WTC11 (cell line): ENCODE data around the gene VPS52. TPM values are rescaled to one million over a fixed set of nuclear protein-coding genes. Genes with fewer than 3 reads are reported as not detected.

Source experiments
- ATAC-seq: fragments of 200-7000 bp; cut with Tn5 transposase; 2 replicates; pipeline ENCODE4 v1.10.0; 2021; ENCODE audit warnings: mild to moderate bottlenecking, moderate library complexity
- CTCF ChIA-PET: fragments of 300-600 bp; sonication (Branson Sonifier 250); formaldehyde crosslinking; loops from one replicate; lab custom pipeline; 2021; ENCODE audit warnings: antibody characterized with exemption; lab: Charles Lee
- POLR2A ChIA-PET: fragments of 350-600 bp; sonication (Branson Sonifier 250); formaldehyde crosslinking; loops from one replicate; lab custom pipeline; 2021; ENCODE audit warnings: antibody characterized with exemption; lab: Charles Lee
- DNase-seq: peaks from one replicate; pipeline ENCODE4 v3.0.0; 2021; ENCODE audit warnings: low spot score
- H3K27ac Mint-ChIP-seq: 2 replicates; pipeline ENCODE4 v1.8.0; 2021; ENCODE audit warnings: mixed read lengths
- H3K27me3 Mint-ChIP-seq: 2 replicates; pipeline ENCODE4 v1.8.0; 2021; ENCODE audit warnings: low read depth, mild to moderate bottlenecking, moderate library complexity, mixed read lengths
- H3K36me3 Mint-ChIP-seq: 2 replicates; pipeline ENCODE4 v1.8.0; 2021; ENCODE audit warnings: mixed read lengths
- H3K4me1 Mint-ChIP-seq: 2 replicates; pipeline ENCODE4 v1.8.0; 2022; ENCODE audit warnings: mixed read lengths
- H3K4me3 Mint-ChIP-seq: 2 replicates; pipeline ENCODE4 v1.8.0; 2021; ENCODE audit warnings: mild to moderate bottlenecking, moderate library complexity, mixed read lengths
- H3K9me3 Mint-ChIP-seq: 2 replicates; pipeline ENCODE4 v1.8.0; 2021; ENCODE audit warnings: mixed read lengths
- ATF1 ChIP-seq: sonication (generic); formaldehyde crosslinking; IDR thresholded peaks from 2 replicates; pipeline ENCODE4 v1.8.1; 2023; ENCODE audit warnings: mild to moderate bottlenecking, moderate library complexity, missing genetic modification reagents
- CBFB ChIP-seq: sonication (generic); formaldehyde crosslinking; IDR thresholded peaks from 2 replicates; pipeline ENCODE4 v1.8.1; 2022; ENCODE audit warnings: mild to moderate bottlenecking, low read depth, missing genetic modification reagents
- ETV6 ChIP-seq: sonication (generic); formaldehyde crosslinking; IDR thresholded peaks from 2 replicates; pipeline ENCODE4 v1.8.1; 2022; ENCODE audit warnings: mild to moderate bottlenecking, missing genetic modification reagents
- FOXK1 ChIP-seq: sonication (generic); formaldehyde crosslinking; IDR thresholded peaks from 2 replicates; pipeline ENCODE4 v1.8.0; 2022; ENCODE audit warnings: mild to moderate bottlenecking, moderate library complexity, missing genetic modification reagents
- FOXP1 ChIP-seq: sonication (generic); formaldehyde crosslinking; IDR thresholded peaks from 2 replicates; pipeline ENCODE4 v1.8.0; 2022; ENCODE audit warnings: missing genetic modification reagents, mild to moderate bottlenecking, moderate library complexity, borderline replicate concordance
- JAZF1 ChIP-seq: fragments of 250-450 bp; sonication (Bioruptor Pico); IDR thresholded peaks from 2 replicates; pipeline ENCODE4 v1.9.0; 2021; ENCODE audit warnings: moderate library complexity, mild to moderate bottlenecking, inconsistent platforms
- MXD4 ChIP-seq: fragments of 250-450 bp; sonication (Bioruptor Pico); IDR thresholded peaks from 2 replicates; pipeline ENCODE4 v1.8.0; 2021; ENCODE audit warnings: mild to moderate bottlenecking, moderate library complexity, borderline replicate concordance
- NFE2L1 ChIP-seq: sonication (generic); formaldehyde crosslinking; IDR thresholded peaks from 2 replicates; pipeline ENCODE4 v1.8.1; 2023; ENCODE audit warnings: missing genetic modification reagents
- OVOL2 ChIP-seq: fragments of 250-450 bp; sonication (Bioruptor Pico); IDR thresholded peaks from 2 replicates; pipeline ENCODE4 v1.9.0; 2021; ENCODE audit warnings: mild to moderate bottlenecking, borderline replicate concordance
- RELA ChIP-seq: sonication (generic); formaldehyde crosslinking; IDR thresholded peaks from 2 replicates; pipeline ENCODE4 v1.8.1; 2022; ENCODE audit warnings: missing genetic modification reagents, mild to moderate bottlenecking, borderline replicate concordance
- RORB ChIP-seq: fragments of 250-450 bp; sonication (Bioruptor Pico); IDR thresholded peaks from 2 replicates; pipeline ENCODE4 v1.9.0; 2021; ENCODE audit warnings: mild to moderate bottlenecking
- SMAD4 ChIP-seq: sonication (generic); formaldehyde crosslinking; IDR thresholded peaks from 2 replicates; pipeline ENCODE4 v1.8.0; 2022; ENCODE audit warnings: mild to moderate bottlenecking, missing genetic modification reagents
- TCF7 ChIP-seq: sonication (generic); formaldehyde crosslinking; IDR thresholded peaks from 2 replicates; pipeline ENCODE4 v1.8.0; 2022; ENCODE audit warnings: mild to moderate bottlenecking, low read depth, missing genetic modification reagents, moderate library complexity
- TEAD1 ChIP-seq: sonication (generic); formaldehyde crosslinking; IDR thresholded peaks from 2 replicates; pipeline ENCODE4 v1.8.0; 2022; ENCODE audit warnings: mild to moderate bottlenecking, missing genetic modification reagents
- TEAD4 ChIP-seq: sonication (generic); formaldehyde crosslinking; IDR thresholded peaks from 2 replicates; pipeline ENCODE4 v1.8.0; 2022; ENCODE audit warnings: mild to moderate bottlenecking, missing genetic modification reagents
- ZNF138 ChIP-seq: sonication (generic); formaldehyde crosslinking; conservative IDR thresholded peaks from 2 replicates; pipeline ENCODE4 v1.8.1; 2022; ENCODE audit warnings: mild to moderate bottlenecking, moderate library complexity, missing genetic modification reagents
- ZNF219 ChIP-seq: sonication (generic); formaldehyde crosslinking; IDR thresholded peaks from 2 replicates; pipeline ENCODE4 v1.8.0; 2023; ENCODE audit warnings: missing genetic modification reagents, mild to moderate bottlenecking, borderline replicate concordance
- ZNF416 ChIP-seq: fragments of 250-450 bp; sonication (Bioruptor Pico); IDR thresholded peaks from 2 replicates; pipeline ENCODE4 v1.9.0; 2021; ENCODE audit warnings: mild to moderate bottlenecking, inconsistent platforms
- total RNA-seq: library from RNA; stranded (reverse); gene quantifications from 3 replicates; pipeline ENCODE4 v1.2.3, GENCODE V29; 2021
- TF ChIP-seq, protein P1 (sequence below): fragments of 250-450 bp; sonication (Bioruptor Pico); IDR thresholded peaks from 2 replicates; pipeline ENCODE4 v1.9.0; 2021; ENCODE audit warnings: moderate library complexity, mild to moderate bottlenecking, inconsistent platforms, borderline replicate concordance
- TF ChIP-seq, protein P2 (sequence below): sonication (generic); formaldehyde crosslinking; IDR thresholded peaks from 2 replicates; pipeline ENCODE4 v1.8.0; 2022; ENCODE audit warnings: mild to moderate bottlenecking, missing genetic modification reagents
- TF ChIP-seq, protein P3 (sequence below): sonication (generic); formaldehyde crosslinking; IDR thresholded peaks from 2 replicates; pipeline ENCODE4 v1.8.0; 2022; ENCODE audit warnings: mild to moderate bottlenecking, missing genetic modification reagents
- TF ChIP-seq, protein P4 (sequence below): sonication (generic); formaldehyde crosslinking; IDR thresholded peaks from 2 replicates; pipeline ENCODE4 v1.8.1; 2023; ENCODE audit warnings: mild to moderate bottlenecking, moderate library complexity, missing genetic modification reagents
- TF ChIP-seq, protein P5 (sequence below): fragments of 250-450 bp; sonication (Bioruptor Pico); IDR thresholded peaks from 2 replicates; pipeline ENCODE4 v1.8.0; 2021; ENCODE audit warnings: mild to moderate bottlenecking
- TF ChIP-seq, protein P6 (sequence below): sonication (generic); formaldehyde crosslinking; IDR thresholded peaks from 2 replicates; pipeline ENCODE4 v1.8.0; 2022; ENCODE audit warnings: mild to moderate bottlenecking, missing genetic modification reagents
- TF ChIP-seq, protein P7 (sequence below): sonication (generic); formaldehyde crosslinking; IDR thresholded peaks from 2 replicates; pipeline ENCODE4 v1.8.1; 2022; ENCODE audit warnings: low read depth, mild to moderate bottlenecking, moderate library complexity, missing genetic modification reagents, borderline replicate concordance

VPS52 gene
- total RNA-seq, 1 experiment from 2014 or later: 46.8 TPM

DNA sequence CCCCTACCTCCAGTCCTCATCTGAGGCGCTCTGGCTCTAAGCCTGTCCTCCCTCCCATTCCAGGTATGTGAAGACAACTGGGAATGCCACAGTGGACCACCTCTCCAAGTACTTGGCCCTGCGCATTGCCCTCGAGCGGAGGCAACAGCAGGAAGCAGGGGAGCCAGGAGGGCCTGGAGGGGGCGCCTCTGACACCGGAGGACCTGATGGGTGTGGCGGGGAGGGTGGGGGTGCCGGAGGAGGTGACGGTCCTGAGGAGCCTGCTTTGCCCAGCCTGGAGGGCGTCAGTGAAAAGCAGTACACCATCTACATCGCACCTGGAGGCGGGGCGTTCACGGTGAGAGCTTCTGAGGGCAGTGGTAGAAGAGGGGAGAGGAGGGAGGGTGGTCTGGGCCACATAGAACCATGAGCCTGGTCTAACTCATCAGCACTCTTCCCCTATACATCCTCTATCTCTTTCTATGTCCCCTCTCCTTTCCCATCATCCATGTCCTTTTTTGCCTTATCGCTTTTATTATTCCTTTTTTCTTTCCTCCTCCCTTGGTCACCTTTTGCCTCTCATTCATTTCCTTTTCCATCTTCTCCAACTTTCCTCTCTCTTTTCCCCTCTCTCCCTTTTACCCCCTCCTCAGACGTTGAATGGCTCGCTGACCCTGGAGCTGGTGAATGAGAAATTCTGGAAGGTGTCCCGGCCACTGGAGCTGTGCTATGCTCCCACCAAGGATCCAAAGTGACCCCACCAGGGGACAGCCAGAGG is 59.8 kb downstream of the VPS52 start (continued):
- TF ChIP-seq ZNF416: no peak
- no peak for TF ChIP-seq OVOL2 (CRISPR knock-in tag)
- TF ChIP-seq RORB: no peak
- TF ChIP-seq, protein P1, sequence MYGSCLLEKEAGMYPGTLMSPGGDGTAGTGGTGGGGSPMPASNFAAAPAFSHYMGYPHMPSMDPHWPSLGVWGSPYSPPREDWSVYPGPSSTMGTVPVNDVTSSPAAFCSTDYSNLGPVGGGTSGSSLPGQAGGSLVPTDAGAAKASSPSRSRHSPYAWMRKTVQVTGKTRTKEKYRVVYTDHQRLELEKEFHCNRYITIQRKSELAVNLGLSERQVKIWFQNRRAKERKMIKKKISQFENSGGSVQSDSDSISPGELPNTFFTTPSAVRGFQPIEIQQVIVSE (CRISPR knock-in tag): no peak

DNA sequence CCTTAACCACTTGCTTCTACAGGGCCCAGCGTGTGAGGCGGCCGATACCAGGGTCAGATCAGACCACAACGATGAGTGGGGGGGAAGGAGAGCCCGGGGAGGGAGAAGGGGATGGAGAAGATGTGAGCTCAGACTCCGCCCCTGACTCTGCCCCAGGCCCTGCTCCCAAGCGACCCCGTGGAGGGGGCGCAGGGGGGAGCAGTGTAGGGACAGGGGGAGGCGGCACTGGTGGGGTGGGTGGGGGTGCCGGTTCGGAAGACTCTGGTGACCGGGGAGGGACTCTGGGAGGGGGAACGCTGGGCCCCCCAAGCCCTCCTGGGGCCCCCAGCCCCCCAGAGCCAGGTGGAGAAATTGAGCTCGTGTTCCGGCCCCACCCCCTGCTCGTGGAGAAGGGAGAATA is 60.5 kb downstream of the VPS52 start:
- TF ChIP-seq JAZF1 (CRISPR knock-in tag) (no peak), TCF7 (CRISPR knock-in tag) (no peak), TEAD4 (no peak)
- TF ChIP-seq, protein P2, sequence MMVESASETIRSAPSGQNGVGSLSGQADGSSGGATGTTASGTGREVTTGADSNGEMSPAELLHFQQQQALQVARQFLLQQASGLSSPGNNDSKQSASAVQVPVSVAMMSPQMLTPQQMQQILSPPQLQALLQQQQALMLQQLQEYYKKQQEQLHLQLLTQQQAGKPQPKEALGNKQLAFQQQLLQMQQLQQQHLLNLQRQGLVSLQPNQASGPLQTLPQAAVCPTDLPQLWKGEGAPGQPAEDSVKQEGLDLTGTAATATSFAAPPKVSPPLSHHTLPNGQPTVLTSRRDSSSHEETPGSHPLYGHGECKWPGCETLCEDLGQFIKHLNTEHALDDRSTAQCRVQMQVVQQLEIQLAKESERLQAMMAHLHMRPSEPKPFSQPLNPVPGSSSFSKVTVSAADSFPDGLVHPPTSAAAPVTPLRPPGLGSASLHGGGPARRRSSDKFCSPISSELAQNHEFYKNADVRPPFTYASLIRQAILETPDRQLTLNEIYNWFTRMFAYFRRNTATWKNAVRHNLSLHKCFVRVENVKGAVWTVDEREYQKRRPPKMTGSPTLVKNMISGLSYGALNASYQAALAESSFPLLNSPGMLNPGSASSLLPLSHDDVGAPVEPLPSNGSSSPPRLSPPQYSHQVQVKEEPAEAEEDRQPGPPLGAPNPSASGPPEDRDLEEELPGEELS (CRISPR knock-in tag): no peak
- TF ChIP-seq, protein P3, sequence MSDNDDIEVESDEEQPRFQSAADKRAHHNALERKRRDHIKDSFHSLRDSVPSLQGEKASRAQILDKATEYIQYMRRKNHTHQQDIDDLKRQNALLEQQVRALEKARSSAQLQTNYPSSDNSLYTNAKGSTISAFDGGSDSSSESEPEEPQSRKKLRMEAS (CRISPR knock-in tag): no peak
- Mint-ChIP-seq H3K4me3 (no peak overlapping the region), H3K4me1 (peaks cover 50% of the 10 kb centered on the region), H3K36me3 (peaks cover 12% of the 10 kb centered on the region), H3K27me3 (peaks cover 61% of the 10 kb centered on the region), H3K9me3 (no peaks in the 10 kb centered on the region), H3K27ac (no peak overlapping the region)
- no peak for ATAC-seq
- ChIA-PET CTCF (interaction anchor here (0.6 to 5.7 kb wide), 7 partner anchors 14 to 278 kb away, joined by 3 to 83 read pairs (median 3); partner anchors contain the start of gene B3GALT4), POLR2A (no interaction called here)
- no peak for DNase-seq

DNA sequence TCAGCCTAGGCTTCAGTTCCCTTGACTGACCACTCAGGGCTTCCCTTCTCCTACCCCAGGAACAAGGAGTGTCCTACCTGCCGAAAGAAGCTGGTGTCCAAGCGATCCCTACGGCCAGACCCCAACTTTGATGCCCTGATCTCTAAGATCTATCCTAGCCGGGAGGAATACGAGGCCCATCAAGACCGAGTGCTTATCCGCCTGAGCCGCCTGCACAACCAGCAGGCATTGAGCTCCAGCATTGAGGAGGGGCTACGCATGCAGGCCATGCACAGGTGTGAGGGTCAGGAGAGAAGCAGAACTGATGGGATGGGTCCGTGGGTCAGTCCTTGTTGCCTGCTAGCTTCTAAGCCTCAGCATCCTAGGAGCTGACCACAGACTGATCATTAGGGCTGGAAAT is 61.8 kb downstream of the VPS52 start:
- H3K36me3 Mint-ChIP-seq: peaks cover 12% of the 10 kb centered on the region
- peak overlapping the region; percentile 77; the same call in 1 of the 2 replicates for H3K4me3 Mint-ChIP-seq
- H3K27ac Mint-ChIP-seq: no peak overlapping the region
- peaks cover 51% of the 10 kb centered on the region for H3K4me1 Mint-ChIP-seq
- ChIA-PET CTCF (interaction anchor here (2.1 to 5.7 kb wide), 2 partner anchors 12 to 39 kb away, joined by 10 to 83 read pairs; no protein-coding TSS in a partner anchor), POLR2A (interaction anchor here (1.8 kb wide), 1 partner anchor 62 kb away, joined by 5 read pairs; the partner anchor contains the start of genes RPS18 and VPS52)
- DNase-seq (no peak), ATAC-seq (no peak)
- no peaks in the 10 kb centered on the region for H3K9me3 Mint-ChIP-seq
- peaks cover 59% of the 10 kb centered on the region for H3K27me3 Mint-ChIP-seq
- TF ChIP-seq ATF1 (no peak), ZNF138 (CRISPR knock-in tag) (no peak), SMAD4 (no peak), MXD4 (no peak), FOXP1 (no peak), TEAD4 (no peak), FOXK1 (no peak), CBFB (CRISPR knock-in tag) (no peak), RELA (CRISPR knock-in tag) (no peak), ZNF219 (CRISPR knock-in tag) (no peak), NFE2L1 (no peak), ETV6 (CRISPR knock-in tag) (no peak), TEAD1 (CRISPR knock-in tag) (no peak)
- TF ChIP-seq, protein P4, sequence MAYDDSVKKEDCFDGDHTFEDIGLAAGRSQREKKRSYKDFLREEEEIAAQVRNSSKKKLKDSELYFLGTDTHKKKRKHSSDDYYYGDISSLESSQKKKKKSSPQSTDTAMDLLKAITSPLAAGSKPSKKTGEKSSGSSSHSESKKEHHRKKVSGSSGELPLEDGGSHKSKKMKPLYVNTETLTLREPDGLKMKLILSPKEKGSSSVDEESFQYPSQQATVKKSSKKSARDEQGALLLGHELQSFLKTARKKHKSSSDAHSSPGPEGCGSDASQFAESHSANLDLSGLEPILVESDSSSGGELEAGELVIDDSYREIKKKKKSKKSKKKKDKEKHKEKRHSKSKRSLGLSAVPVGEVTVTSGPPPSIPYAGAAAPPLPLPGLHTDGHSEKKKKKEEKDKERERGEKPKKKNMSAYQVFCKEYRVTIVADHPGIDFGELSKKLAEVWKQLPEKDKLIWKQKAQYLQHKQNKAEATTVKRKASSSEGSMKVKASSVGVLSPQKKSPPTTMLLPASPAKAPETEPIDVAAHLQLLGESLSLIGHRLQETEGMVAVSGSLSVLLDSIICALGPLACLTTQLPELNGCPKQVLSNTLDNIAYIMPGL: no peak
- TF ChIP-seq, protein P5, sequence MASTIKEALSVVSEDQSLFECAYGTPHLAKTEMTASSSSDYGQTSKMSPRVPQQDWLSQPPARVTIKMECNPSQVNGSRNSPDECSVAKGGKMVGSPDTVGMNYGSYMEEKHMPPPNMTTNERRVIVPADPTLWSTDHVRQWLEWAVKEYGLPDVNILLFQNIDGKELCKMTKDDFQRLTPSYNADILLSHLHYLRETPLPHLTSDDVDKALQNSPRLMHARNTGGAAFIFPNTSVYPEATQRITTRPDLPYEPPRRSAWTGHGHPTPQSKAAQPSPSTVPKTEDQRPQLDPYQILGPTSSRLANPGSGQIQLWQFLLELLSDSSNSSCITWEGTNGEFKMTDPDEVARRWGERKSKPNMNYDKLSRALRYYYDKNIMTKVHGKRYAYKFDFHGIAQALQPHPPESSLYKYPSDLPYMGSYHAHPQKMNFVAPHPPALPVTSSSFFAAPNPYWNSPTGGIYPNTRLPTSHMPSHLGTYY: no peak
- TF ChIP-seq, protein P6, sequence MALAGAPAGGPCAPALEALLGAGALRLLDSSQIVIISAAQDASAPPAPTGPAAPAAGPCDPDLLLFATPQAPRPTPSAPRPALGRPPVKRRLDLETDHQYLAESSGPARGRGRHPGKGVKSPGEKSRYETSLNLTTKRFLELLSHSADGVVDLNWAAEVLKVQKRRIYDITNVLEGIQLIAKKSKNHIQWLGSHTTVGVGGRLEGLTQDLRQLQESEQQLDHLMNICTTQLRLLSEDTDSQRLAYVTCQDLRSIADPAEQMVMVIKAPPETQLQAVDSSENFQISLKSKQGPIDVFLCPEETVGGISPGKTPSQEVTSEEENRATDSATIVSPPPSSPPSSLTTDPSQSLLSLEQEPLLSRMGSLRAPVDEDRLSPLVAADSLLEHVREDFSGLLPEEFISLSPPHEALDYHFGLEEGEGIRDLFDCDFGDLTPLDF (CRISPR knock-in tag): no peak
- TF ChIP-seq, protein P7, sequence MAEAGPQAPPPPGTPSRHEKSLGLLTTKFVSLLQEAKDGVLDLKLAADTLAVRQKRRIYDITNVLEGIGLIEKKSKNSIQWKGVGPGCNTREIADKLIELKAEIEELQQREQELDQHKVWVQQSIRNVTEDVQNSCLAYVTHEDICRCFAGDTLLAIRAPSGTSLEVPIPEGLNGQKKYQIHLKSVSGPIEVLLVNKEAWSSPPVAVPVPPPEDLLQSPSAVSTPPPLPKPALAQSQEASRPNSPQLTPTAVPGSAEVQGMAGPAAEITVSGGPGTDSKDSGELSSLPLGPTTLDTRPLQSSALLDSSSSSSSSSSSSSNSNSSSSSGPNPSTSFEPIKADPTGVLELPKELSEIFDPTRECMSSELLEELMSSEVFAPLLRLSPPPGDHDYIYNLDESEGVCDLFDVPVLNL (CRISPR knock-in tag): no peak
